Measurements from ENCODE around the gene CHMP3. TPM values are rescaled to one million over a fixed set of nuclear protein-coding genes. Genes with fewer than 3 reads are reported as not detected.

The CHMP3 gene
- total and polyA plus RNA-seq, 2 of the 13 experiments (the other 11 are each of a cell fraction or from before 2014, with no cell fraction given), result 64.1 to 114 TPM

DNA sequence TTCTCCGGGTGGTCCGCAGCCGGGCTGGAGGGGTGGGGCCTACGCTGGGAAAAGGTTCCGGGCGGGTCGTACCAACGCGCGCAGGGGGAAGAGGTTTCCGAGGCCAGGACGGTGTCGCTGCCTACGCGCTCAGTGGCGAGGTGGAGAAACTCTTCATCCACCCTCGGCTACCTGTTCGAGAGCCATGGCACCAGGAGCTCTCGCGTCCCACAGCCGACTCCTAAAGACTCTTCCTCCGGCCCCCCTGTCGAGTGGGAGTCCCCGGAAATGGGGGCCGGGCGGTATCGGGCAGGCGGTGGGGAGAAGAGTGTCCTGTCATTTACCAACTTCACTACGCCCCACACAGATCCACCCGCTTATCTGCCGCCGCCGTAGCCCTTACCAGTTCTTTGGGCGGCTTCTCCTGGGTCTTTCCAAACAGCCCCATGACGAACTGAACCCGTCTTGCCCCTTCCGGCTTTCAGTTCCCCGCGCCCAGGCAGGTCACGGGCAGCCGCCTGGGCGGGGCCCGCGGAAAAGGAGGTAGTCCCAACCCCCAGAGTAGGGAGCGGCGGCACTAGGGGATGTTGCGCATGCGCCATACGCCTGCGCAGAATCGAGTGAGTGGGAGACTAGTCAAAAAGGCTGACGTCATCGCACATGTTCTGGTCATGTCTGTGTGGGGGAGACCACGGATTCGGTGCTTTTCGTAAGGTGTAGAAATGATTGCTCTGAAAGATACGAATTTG lies at the start of gene CHMP3 (continued):
- TF ChIP-seq, protein P1, sequence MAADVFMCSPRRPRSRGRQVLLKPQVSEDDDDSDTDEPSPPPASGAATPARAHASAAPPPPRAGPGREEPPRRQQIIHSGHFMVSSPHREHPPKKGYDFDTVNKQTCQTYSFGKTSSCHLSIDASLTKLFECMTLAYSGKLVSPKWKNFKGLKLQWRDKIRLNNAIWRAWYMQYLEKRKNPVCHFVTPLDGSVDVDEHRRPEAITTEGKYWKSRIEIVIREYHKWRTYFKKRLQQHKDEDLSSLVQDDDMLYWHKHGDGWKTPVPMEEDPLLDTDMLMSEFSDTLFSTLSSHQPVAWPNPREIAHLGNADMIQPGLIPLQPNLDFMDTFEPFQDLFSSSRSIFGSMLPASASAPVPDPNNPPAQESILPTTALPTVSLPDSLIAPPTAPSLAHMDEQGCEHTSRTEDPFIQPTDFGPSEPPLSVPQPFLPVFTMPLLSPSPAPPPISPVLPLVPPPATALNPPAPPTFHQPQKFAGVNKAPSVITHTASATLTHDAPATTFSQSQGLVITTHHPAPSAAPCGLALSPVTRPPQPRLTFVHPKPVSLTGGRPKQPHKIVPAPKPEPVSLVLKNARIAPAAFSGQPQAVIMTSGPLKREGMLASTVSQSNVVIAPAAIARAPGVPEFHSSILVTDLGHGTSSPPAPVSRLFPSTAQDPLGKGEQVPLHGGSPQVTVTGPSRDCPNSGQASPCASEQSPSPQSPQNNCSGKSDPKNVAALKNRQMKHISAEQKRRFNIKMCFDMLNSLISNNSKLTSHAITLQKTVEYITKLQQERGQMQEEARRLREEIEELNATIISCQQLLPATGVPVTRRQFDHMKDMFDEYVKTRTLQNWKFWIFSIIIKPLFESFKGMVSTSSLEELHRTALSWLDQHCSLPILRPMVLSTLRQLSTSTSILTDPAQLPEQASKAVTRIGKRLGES (CRISPR knock-in tag; IDR thresholded peaks at IDR 0.05; ENCODE audit: borderline replicate concordance), result no peak; the same call in 1 of the 2 replicates
- TF ChIP-seq PITX1 (CRISPR knock-in tag; IDR thresholded peaks at IDR 0.05) (peak; percentile 54), GABPB1 (CRISPR knock-in tag; IDR thresholded peaks at IDR 0.05) (peak; percentile 96), ZNF703 (CRISPR knock-in tag; IDR thresholded peaks at IDR 0.05; ENCODE audit: borderline replicate concordance) (no peak), ZMYM2 (CRISPR knock-in tag; IDR thresholded peaks at IDR 0.05) (no peak), ZNF354B (CRISPR knock-in tag; IDR thresholded peaks at IDR 0.05) (peak; percentile 60; the same call in 1 of the 2 replicates), HCFC1 (IDR thresholded peaks at IDR 0.05; ENCODE audit: low read depth, low read length) (no peak; the same call in 1 of the 2 replicates), KMT2B (CRISPR knock-in tag; IDR thresholded peaks at IDR 0.05) (peak; percentile 96), ATF1 (CRISPR knock-in tag; IDR thresholded peaks at IDR 0.05) (peak; percentile 83), JUN (CRISPR knock-in tag; IDR thresholded peaks at IDR 0.05) (peak; percentile 87; the same call in 1 of the 2 replicates), MIER3 (CRISPR knock-in tag; IDR thresholded peaks at IDR 0.05; ENCODE audit: borderline replicate concordance) (peak; percentile 52; the same call in 1 of the 2 replicates), HMG20A (CRISPR knock-in tag; IDR thresholded peaks at IDR 0.05; ENCODE audit: borderline replicate concordance) (no peak)
- TF ChIP-seq, protein P2, sequence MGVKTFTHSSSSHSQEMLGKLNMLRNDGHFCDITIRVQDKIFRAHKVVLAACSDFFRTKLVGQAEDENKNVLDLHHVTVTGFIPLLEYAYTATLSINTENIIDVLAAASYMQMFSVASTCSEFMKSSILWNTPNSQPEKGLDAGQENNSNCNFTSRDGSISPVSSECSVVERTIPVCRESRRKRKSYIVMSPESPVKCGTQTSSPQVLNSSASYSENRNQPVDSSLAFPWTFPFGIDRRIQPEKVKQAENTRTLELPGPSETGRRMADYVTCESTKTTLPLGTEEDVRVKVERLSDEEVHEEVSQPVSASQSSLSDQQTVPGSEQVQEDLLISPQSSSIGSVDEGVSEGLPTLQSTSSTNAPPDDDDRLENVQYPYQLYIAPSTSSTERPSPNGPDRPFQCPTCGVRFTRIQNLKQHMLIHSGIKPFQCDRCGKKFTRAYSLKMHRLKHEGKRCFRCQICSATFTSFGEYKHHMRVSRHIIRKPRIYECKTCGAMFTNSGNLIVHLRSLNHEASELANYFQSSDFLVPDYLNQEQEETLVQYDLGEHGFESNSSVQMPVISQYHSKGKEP (CRISPR knock-in tag; IDR thresholded peaks at IDR 0.05), result no peak
- TF ChIP-seq, protein P3, sequence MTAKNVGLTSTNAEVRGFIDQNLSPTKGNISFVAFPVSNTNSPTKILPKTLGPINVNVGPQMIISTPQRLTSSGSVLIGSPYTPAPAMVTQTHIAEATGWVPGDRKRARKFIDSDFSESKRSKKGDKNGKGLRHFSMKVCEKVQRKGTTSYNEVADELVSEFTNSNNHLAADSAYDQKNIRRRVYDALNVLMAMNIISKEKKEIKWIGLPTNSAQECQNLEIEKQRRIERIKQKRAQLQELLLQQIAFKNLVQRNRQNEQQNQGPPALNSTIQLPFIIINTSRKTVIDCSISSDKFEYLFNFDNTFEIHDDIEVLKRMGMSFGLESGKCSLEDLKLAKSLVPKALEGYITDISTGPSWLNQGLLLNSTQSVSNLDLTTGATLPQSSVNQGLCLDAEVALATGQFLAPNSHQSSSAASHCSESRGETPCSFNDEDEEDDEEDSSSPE (CRISPR knock-in tag; IDR thresholded peaks at IDR 0.05), result peak; percentile 66
- TF ChIP-seq, protein P4, sequence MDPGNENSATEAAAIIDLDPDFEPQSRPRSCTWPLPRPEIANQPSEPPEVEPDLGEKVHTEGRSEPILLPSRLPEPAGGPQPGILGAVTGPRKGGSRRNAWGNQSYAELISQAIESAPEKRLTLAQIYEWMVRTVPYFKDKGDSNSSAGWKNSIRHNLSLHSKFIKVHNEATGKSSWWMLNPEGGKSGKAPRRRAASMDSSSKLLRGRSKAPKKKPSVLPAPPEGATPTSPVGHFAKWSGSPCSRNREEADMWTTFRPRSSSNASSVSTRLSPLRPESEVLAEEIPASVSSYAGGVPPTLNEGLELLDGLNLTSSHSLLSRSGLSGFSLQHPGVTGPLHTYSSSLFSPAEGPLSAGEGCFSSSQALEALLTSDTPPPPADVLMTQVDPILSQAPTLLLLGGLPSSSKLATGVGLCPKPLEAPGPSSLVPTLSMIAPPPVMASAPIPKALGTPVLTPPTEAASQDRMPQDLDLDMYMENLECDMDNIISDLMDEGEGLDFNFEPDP (CRISPR knock-in tag; conservative IDR thresholded peaks at IDR 0.05), result 0 out of 2 replicates have a peak, but pooled peaks have one; percentile 66
- TF ChIP-seq, protein P5, sequence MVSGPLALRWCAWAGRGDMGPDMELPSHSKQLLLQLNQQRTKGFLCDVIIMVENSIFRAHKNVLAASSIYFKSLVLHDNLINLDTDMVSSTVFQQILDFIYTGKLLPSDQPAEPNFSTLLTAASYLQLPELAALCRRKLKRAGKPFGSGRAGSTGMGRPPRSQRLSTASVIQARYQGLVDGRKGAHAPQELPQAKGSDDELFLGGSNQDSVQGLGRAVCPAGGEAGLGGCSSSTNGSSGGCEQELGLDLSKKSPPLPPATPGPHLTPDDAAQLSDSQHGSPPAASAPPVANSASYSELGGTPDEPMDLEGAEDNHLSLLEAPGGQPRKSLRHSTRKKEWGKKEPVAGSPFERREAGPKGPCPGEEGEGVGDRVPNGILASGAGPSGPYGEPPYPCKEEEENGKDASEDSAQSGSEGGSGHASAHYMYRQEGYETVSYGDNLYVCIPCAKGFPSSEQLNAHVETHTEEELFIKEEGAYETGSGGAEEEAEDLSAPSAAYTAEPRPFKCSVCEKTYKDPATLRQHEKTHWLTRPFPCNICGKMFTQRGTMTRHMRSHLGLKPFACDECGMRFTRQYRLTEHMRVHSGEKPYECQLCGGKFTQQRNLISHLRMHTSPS (CRISPR knock-in tag; IDR thresholded peaks at IDR 0.05; ENCODE audit: low read depth), result no peak
- TF ChIP-seq, protein P6, sequence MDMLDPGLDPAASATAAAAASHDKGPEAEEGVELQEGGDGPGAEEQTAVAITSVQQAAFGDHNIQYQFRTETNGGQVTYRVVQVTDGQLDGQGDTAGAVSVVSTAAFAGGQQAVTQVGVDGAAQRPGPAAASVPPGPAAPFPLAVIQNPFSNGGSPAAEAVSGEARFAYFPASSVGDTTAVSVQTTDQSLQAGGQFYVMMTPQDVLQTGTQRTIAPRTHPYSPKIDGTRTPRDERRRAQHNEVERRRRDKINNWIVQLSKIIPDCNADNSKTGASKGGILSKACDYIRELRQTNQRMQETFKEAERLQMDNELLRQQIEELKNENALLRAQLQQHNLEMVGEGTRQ (IDR thresholded peaks at IDR 0.05; ENCODE audit: low read depth, low read length), result peak; percentile 37
- TF ChIP-seq, protein P6 (CRISPR knock-in tag; IDR thresholded peaks at IDR 0.05; ENCODE audit: borderline replicate concordance), result 0 out of 2 replicates have a peak, but pooled peaks have one; percentile 48

Measured in HepG2 (cell line).